BJ (cell line): ENCODE measurements around the gene RYR3. TPM values are rescaled to one million over a fixed set of nuclear protein-coding genes. Genes with fewer than 3 reads are reported as not detected.
"Not testable (repeated sequence)": the region's sequence is repeated elsewhere in the genome, so short reads cannot be mapped to it uniquely, and the experiment has no call there.

ENCODE experiments used
- CTCF ChIA-PET: fragments of 350-600 bp; formaldehyde crosslinking; extraction: SDS; loops from one replicate; lab custom pipeline; 2021; ENCODE audit warnings: antibody characterized with exemption, inconsistent platforms; lab: Yijun Ruan, JAX
- POLR2A ChIA-PET: fragments of 300-600 bp; sonication (Branson Sonifier 250); formaldehyde crosslinking; extraction: SDS; loops from one replicate; lab custom pipeline; 2021; ENCODE audit warnings: antibody characterized with exemption; lab: Charles Lee
- DNase-seq: peaks from one replicate; pipeline ENCODE4 v3.0.0-alpha.2; 2011; ENCODE audit warnings: low read depth
- H3K27me3 ChIP-seq: 2 replicates; pipeline ENCODE4 v1.6.0; 2011; ENCODE audit warnings: low read length; ENCODE audit not compliant: control insufficient read depth, insufficient read depth
- H3K36me3 ChIP-seq: 2 replicates; pipeline ENCODE4 v1.5.1; 2011; ENCODE audit warnings: low read length; ENCODE audit not compliant: control insufficient read depth, insufficient read depth
- H3K4me3 ChIP-seq: 2 replicates; pipeline ENCODE4 v1.5.1; 2011; ENCODE audit warnings: low read depth, mild to moderate bottlenecking, control low read depth, low read length
- CTCF ChIP-seq: IDR thresholded peaks from 2 replicates; pipeline ENCODE4 v1.5.1; 2011; ENCODE audit warnings: low read depth, mild to moderate bottlenecking, control low read depth, inconsistent platforms, low read length, moderate library complexity; ENCODE audit not compliant: insufficient read depth
- polyA plus RNA-seq: library from polyadenylated mRNA; depleted of rRNA; stranded (reverse); fragments of >200 nt; gene quantifications from 2 replicates; pipeline ENCODE4 v1.2.3, GENCODE V29; 2011

Gene RYR3
- polyA plus RNA-seq, 1 experiment: not detected

GRCh38 chr15:33581032-33581431 is 270.3 kb downstream of the RYR3 start:
- TF ChIP-seq CTCF: no peak
- H3K4me3 ChIP-seq: no peak overlapping the region
- ChIA-PET CTCF (no interaction called here), POLR2A (no interaction called here)
- no peak for DNase-seq
- H3K36me3 ChIP-seq: no peaks in the 10 kb centered on the region
- no peaks in the 10 kb centered on the region for H3K27me3 ChIP-seq

- no peak overlapping the region for H3K4me3 ChIP-seq
- no peak for TF ChIP-seq CTCF
- POLR2A ChIA-PET: no interaction called here
- DNase-seq: no peak
- no peaks in the 10 kb centered on the region for H3K27me3 ChIP-seq
- CTCF ChIA-PET: no interaction called here
- H3K36me3 ChIP-seq: no peaks in the 10 kb centered on the region
Observed at GRCh38 chr15:33584797-33585196, 274.0 kb downstream of the RYR3 start.

- no peak for TF ChIP-seq CTCF
- DNase-seq: no peak
- H3K27me3 ChIP-seq: no peaks in the 10 kb centered on the region
- POLR2A ChIA-PET: no interaction called here
- no peak overlapping the region for H3K4me3 ChIP-seq
- H3K36me3 ChIP-seq: no peaks in the 10 kb centered on the region
- CTCF ChIA-PET: no interaction called here
Observed at GRCh38 chr15:33586786-33587697, 276.3 kb downstream of the RYR3 start.

- no peak for TF ChIP-seq CTCF
- CTCF ChIA-PET: no interaction called here
Observed at GRCh38 chr15:33587773-33588172, 277.0 kb downstream of the RYR3 start.

GRCh38 chr15:33592864-33593263 is 282.1 kb downstream of the RYR3 start:
- no peak for TF ChIP-seq CTCF
- no peaks in the 10 kb centered on the region for H3K27me3 ChIP-seq
- DNase-seq: no peak
- POLR2A ChIA-PET: no interaction called here
- H3K4me3 ChIP-seq: no peak overlapping the region
- CTCF ChIA-PET: no interaction called here
- no peaks in the 10 kb centered on the region for H3K36me3 ChIP-seq

More at GRCh38 chr15:33587773-33588172, 277.0 kb downstream of the RYR3 start:
- Histone ChIP-seq H3K36me3 (no peaks in the 10 kb centered on the region), H3K27me3 (no peaks in the 10 kb centered on the region), H3K4me3 (no peak overlapping the region)
- DNase-seq: no peak
- POLR2A ChIA-PET: no interaction called here

GRCh38 chr15:33598382-33598781 is 287.6 kb downstream of the RYR3 start:
- POLR2A ChIA-PET, DNase-seq, H3K27me3 ChIP-seq, H3K4me3 ChIP-seq, H3K36me3 ChIP-seq: not testable (repeated sequence)
- CTCF ChIA-PET: interaction anchor here (1.3 kb wide), 1 partner anchor 24 kb away, joined by 3 read pairs; no protein-coding TSS in a partner anchor
